H1 (cell line): ENCODE measurements around the gene DENND5B. TPM values are rescaled to one million over a fixed set of nuclear protein-coding genes. Genes with fewer than 3 reads are reported as not detected.

Experiments used
- CTCF ChIA-PET: fragments of 300-600 bp; sonication (Branson Sonifier 250); formaldehyde crosslinking; loops from one replicate; lab custom pipeline; 2021; ENCODE audit not compliant: partially characterized antibody; lab: Charles Lee
- POLR2A ChIA-PET: fragments of 300-600 bp; sonication (Branson Sonifier 250); formaldehyde crosslinking; loops from one replicate; lab custom pipeline; 2021; ENCODE audit warnings: inconsistent platforms; ENCODE audit not compliant: partially characterized antibody; lab: Charles Lee
- DNase-seq, 2 experiments: peaks; one replicate each; pipeline versions ENCODE4 v3.0.0 to v3.0.0-alpha.2; 2010 to 2022; ENCODE audit warnings: low spot score in 2 of 2, low read depth in 1 of 2, mixed read lengths in 1 of 2
- FAIRE-seq: peaks from 2 replicates; lab custom pipeline; 2011; peaks lifted over from hg19 to GRCh38; lab: Jason Lieb, UNC
- H2AFZ ChIP-seq: 2 replicates; pipeline ENCODE4 v1.8.1; 2012; ENCODE audit warnings: low read length, inconsistent platforms
- H2AK5ac ChIP-seq: 2 replicates; pipeline ENCODE4 v1.6.1; 2013; ENCODE audit warnings: low read depth, low read length
- H2BK120ac ChIP-seq: replicated peaks from 2 replicates; pipeline ENCODE3; 2013; ENCODE audit warnings: low read depth, low read length, inconsistent platforms
- H2BK12ac ChIP-seq: 2 replicates; pipeline ENCODE4 v1.6.1; 2013; ENCODE audit warnings: low read depth, low read length
- H2BK15ac ChIP-seq: 2 replicates; pipeline ENCODE4 v1.6.1; 2013; ENCODE audit warnings: low read length
- H2BK20ac ChIP-seq: 2 replicates; pipeline ENCODE4 v1.6.1; 2013; ENCODE audit warnings: low read length
- H2BK5ac ChIP-seq: 2 replicates; pipeline ENCODE4 v1.6.1; 2013; ENCODE audit warnings: low read depth, low read length
- H3K14ac ChIP-seq: 2 replicates; pipeline ENCODE4 v1.6.1; 2013; ENCODE audit warnings: inconsistent platforms; ENCODE audit not compliant: insufficient read length
- H3K18ac ChIP-seq: 2 replicates; pipeline ENCODE4 v1.6.1; 2013; ENCODE audit warnings: low read length; ENCODE audit errors: extremely low read depth
- H3K23ac ChIP-seq: 2 replicates; pipeline ENCODE4 v1.6.1; 2013; ENCODE audit warnings: inconsistent platforms; ENCODE audit not compliant: insufficient read length
- H3K23me2 ChIP-seq: 2 replicates; pipeline ENCODE4 v1.6.1; 2013; ENCODE audit warnings: low read depth, low read length
- H3K27ac ChIP-seq: 2 replicates; pipeline ENCODE4 v1.6.1; 2011; ENCODE audit warnings: low read depth, low read length, inconsistent platforms
- H3K27me3 ChIP-seq, 4 experiments: replicated peaks in 1 of 4; 1 replicate in 1 of 4; 2 replicates in 3 of 4; pipeline versions ENCODE4 v1.6.1 to v1.8.1; 2011 to 2013; ENCODE audit warnings: low read length in 3 of 4, mild to moderate bottlenecking in 3 of 4, inconsistent platforms in 2 of 4, mixed read lengths in 2 of 4, moderate library complexity in 1 of 4; ENCODE audit not compliant: control insufficient read depth in 3 of 4, insufficient read depth in 3 of 4; ENCODE audit errors: extremely low read depth in 1 of 4
- H3K36me3 ChIP-seq, 4 experiments: 2 replicates each; pipeline versions ENCODE4 v1.6.1 to v1.8.1; 2011 to 2013; ENCODE audit warnings: mild to moderate bottlenecking in 4 of 4, low read length in 3 of 4, moderate library complexity in 2 of 4, control low read depth in 1 of 4, inconsistent platforms in 1 of 4; ENCODE audit not compliant: insufficient read depth in 4 of 4, control insufficient read depth in 2 of 4
- H3K4ac ChIP-seq: replicated peaks from 2 replicates; pipeline ENCODE3; 2013; ENCODE audit warnings: low read length, low read depth, mixed read lengths, inconsistent platforms; ENCODE audit not compliant: insufficient read length
- H3K4me1 ChIP-seq, 4 experiments: replicated peaks in 1 of 4; 1 replicate in 1 of 4; 2 replicates in 3 of 4; pipeline versions ENCODE4 v1.6.1 to v1.8.1; 2011 to 2013; ENCODE audit warnings: low read length in 3 of 4, inconsistent platforms in 2 of 4, mixed read lengths in 1 of 4; ENCODE audit not compliant: insufficient read depth in 4 of 4, control insufficient read depth in 3 of 4
- H3K4me2 ChIP-seq, 2 experiments: 2 replicates each; pipeline versions ENCODE4 v1.6.1 to v1.8.1; 2011 to 2013; ENCODE audit warnings: low read depth in 2 of 2, low read length in 2 of 2, control low read depth in 1 of 2, inconsistent platforms in 1 of 2, mild to moderate bottlenecking in 1 of 2; ENCODE audit not compliant: insufficient read depth in 1 of 2
- H3K4me3 ChIP-seq, 4 experiments: fragments of 200-600, 300-600 bp in 1 of 4; sonication (generic), shearing (Covaris generic), sonication (Bioruptor Twin) in 1 of 4; 2 replicates each; pipeline versions ENCODE4 v1.5.1 to v1.8.1; 2011 to 2016; ENCODE audit warnings: low read length in 4 of 4, low read depth in 3 of 4, control low read depth in 2 of 4, inconsistent platforms in 2 of 4, mild to moderate bottlenecking in 2 of 4, mixed read lengths in 1 of 4, moderate library complexity in 1 of 4; ENCODE audit not compliant: insufficient read depth in 2 of 4; ENCODE audit errors: extremely low read depth in 1 of 4
- H3K56ac ChIP-seq: replicated peaks from 2 replicates; pipeline ENCODE3; 2013; ENCODE audit warnings: low read depth, mild to moderate bottlenecking, mixed read lengths, low read length, inconsistent platforms; ENCODE audit not compliant: insufficient read length
- H3K79me1 ChIP-seq: 2 replicates; pipeline ENCODE4 v1.6.1; 2013; ENCODE audit warnings: low read depth, low read length, control low read depth
- H3K79me2 ChIP-seq, 2 experiments: 2 replicates each; pipeline versions ENCODE4 v1.6.1 to v1.8.1; 2012 to 2013; ENCODE audit warnings: low read length in 2 of 2, mild to moderate bottlenecking in 2 of 2, inconsistent platforms in 1 of 2; ENCODE audit not compliant: insufficient read depth in 2 of 2, control insufficient read depth in 1 of 2
- H3K9ac ChIP-seq, 4 experiments: replicated peaks in 1 of 4; 1 replicate in 1 of 4; 2 replicates in 3 of 4; pipeline versions ENCODE4 v1.6.1 to v1.8.1; 2011 to 2013; ENCODE audit warnings: low read depth in 3 of 4, low read length in 3 of 4, control low read depth in 2 of 4, mild to moderate bottlenecking in 2 of 4, moderate library complexity in 2 of 4, inconsistent platforms in 1 of 4; ENCODE audit errors: extremely low read depth in 1 of 4
- H3K9me3 ChIP-seq, 2 experiments: 2 replicates each; pipeline versions ENCODE4 v1.6.1 to v1.8.1; 2012 to 2013; ENCODE audit warnings: mild to moderate bottlenecking in 2 of 2, moderate library complexity in 2 of 2, control low read depth in 1 of 2, inconsistent platforms in 1 of 2, low read depth in 1 of 2, low read length in 1 of 2, mixed read lengths in 1 of 2; ENCODE audit not compliant: insufficient read depth in 2 of 2
- H4K20me1 ChIP-seq, 2 experiments: replicated peaks in 1 of 2; 2 replicates each; pipeline versions ENCODE3 to v1.8.1; 2011 to 2013; ENCODE audit warnings: inconsistent platforms in 2 of 2, low read length in 2 of 2, mild to moderate bottlenecking in 1 of 2; ENCODE audit not compliant: insufficient read depth in 2 of 2, control insufficient read depth in 1 of 2
- H4K5ac ChIP-seq: 2 replicates; pipeline ENCODE4 v1.6.1; 2013; ENCODE audit warnings: low read length, low read depth, mixed read lengths, inconsistent platforms; ENCODE audit not compliant: insufficient read length
- H4K8ac ChIP-seq: 2 replicates; pipeline ENCODE4 v1.8.0; 2013; ENCODE audit warnings: mild to moderate bottlenecking, moderate library complexity, low read length, inconsistent platforms; ENCODE audit not compliant: insufficient read depth; ENCODE audit errors: extremely low read depth
- H4K91ac ChIP-seq: replicated peaks from 2 replicates; pipeline ENCODE3; 2013; ENCODE audit warnings: low read length, mixed read lengths, inconsistent platforms; ENCODE audit not compliant: insufficient read length
- CHD2 ChIP-seq: IDR thresholded peaks from 2 replicates; pipeline ENCODE4 v1.6.1; 2012; ENCODE audit warnings: low read length, improper control_type of control experiment
- MAFK ChIP-seq: IDR thresholded peaks from 2 replicates; pipeline ENCODE4 v1.6.1; 2012; ENCODE audit warnings: low read depth, mild to moderate bottlenecking, improper control_type of control experiment, low read length
- NRF1 ChIP-seq: IDR thresholded peaks from 2 replicates; pipeline ENCODE4 v1.6.1; 2011; ENCODE audit warnings: mild to moderate bottlenecking, low read depth, low read length, improper control_type of control experiment
- RFX5 ChIP-seq: IDR thresholded peaks from 2 replicates; pipeline ENCODE4 v1.6.1; 2011; ENCODE audit warnings: low read depth, low read length, improper control_type of control experiment, borderline replicate concordance
- SUZ12 ChIP-seq: fragments of 200-600 bp; sonication (generic); IDR thresholded peaks from 2 replicates; pipeline ENCODE4 v1.6.1; 2012; ENCODE audit warnings: mild to moderate bottlenecking, inconsistent platforms, low read length, moderate library complexity, mixed read lengths
- TCF12 ChIP-seq: IDR thresholded peaks from 2 replicates; pipeline ENCODE4 v1.6.1; 2011; ENCODE audit warnings: low read depth, mild to moderate bottlenecking, low read length
- WGBS, 2 experiments: shearing (Covaris generic) in 1 of 2; methylation state at CpG; one replicate each; pipeline versions ENCODE4 v1.1.6 to v1.1.7; 2013 to 2015; ENCODE audit warnings: low lambda C conversion rate in 2 of 2, mixed read lengths in 2 of 2, inconsistent platforms in 1 of 2, low coverage in 1 of 2, missing lambda C conversion rate in 1 of 2; ENCODE audit not compliant: insufficient replicate concordance in 2 of 2, insufficient coverage in 1 of 2, insufficient read length in 1 of 2; ENCODE audit errors: extremely low coverage in 1 of 2, missing lambda C conversion rate in 1 of 2; 5-methylcytosine and 5-hydroxymethylcytosine counted together
- polyA plus RNA-seq, 7 experiments: library from polyadenylated mRNA; depleted of rRNA in 3 of 7; stranded (reverse) in 5 of 7; unstranded in 2 of 7; fragments of >200 nt in 5 of 7; fragments of 200-250 nt in 2 of 7; gene quantifications; 1 replicate in 5 of 7; 2 replicates in 1 of 7; 4 replicates in 1 of 7; pipeline versions ENCODE4 v1.2.1 to v1.2.3, GENCODE V29; 2011 to 2013; ENCODE audit warnings: missing spikeins in 2 of 7, mixed read lengths in 2 of 7
- total RNA-seq: library from RNA; stranded (reverse); fragmentation: NEBNext Ultra II Directional; extraction: Animal tissue kit (Norgen Biotek cat#: 25700); gene quantifications from 2 replicates; pipeline ENCODE4 v1.2.1, GENCODE V29; 2021
- TF ChIP-seq, protein P1 (sequence below), 3 experiments: IDR thresholded peaks; 1 replicate in 2 of 3; 2 replicates in 1 of 3; pipeline versions ENCODE4 v1.5.1 to v1.6.1; 2011; ENCODE audit warnings: low read length in 3 of 3, mild to moderate bottlenecking in 3 of 3, inconsistent platforms in 2 of 3, low read depth in 1 of 3, moderate library complexity in 1 of 3; ENCODE audit not compliant: insufficient read depth in 1 of 3; ENCODE audit errors: control extremely low read depth in 1 of 3

The DENND5B gene
- total and polyA plus RNA-seq, 2 of the 8 experiments (the other 6 are each of a cell fraction or from before 2014, with no cell fraction given): 13.4 to 20.2 TPM

DNA sequence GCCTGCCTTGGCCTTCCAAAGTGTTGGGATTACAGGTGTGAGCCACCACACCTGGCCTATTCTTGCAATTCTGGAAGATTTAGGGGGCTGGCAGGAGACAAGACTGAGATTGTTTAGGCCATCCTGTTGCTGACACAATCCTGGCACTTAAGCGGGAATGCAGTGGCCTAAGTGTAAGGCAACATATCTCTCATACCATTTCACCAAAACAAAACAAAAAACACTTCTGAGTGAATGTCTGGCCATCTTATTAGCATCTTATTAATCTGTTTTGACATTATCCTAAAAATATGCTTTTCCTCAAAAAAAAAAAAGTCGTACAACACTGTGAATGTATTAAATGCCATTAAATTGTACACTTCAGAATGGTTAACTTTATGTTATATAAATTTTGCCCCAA is 67.6 kb downstream of the DENND5B start:
- no peak overlapping the region for H2AFZ ChIP-seq
- TF ChIP-seq CHD2 (no peak), MAFK (no peak), RFX5 (no peak), SUZ12 (no peak), TCF12 (no peak), NRF1 (no peak)
- TF ChIP-seq, protein P1, sequence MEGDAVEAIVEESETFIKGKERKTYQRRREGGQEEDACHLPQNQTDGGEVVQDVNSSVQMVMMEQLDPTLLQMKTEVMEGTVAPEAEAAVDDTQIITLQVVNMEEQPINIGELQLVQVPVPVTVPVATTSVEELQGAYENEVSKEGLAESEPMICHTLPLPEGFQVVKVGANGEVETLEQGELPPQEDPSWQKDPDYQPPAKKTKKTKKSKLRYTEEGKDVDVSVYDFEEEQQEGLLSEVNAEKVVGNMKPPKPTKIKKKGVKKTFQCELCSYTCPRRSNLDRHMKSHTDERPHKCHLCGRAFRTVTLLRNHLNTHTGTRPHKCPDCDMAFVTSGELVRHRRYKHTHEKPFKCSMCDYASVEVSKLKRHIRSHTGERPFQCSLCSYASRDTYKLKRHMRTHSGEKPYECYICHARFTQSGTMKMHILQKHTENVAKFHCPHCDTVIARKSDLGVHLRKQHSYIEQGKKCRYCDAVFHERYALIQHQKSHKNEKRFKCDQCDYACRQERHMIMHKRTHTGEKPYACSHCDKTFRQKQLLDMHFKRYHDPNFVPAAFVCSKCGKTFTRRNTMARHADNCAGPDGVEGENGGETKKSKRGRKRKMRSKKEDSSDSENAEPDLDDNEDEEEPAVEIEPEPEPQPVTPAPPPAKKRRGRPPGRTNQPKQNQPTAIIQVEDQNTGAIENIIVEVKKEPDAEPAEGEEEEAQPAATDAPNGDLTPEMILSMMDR (IDR thresholded peaks at IDR 0.05; ENCODE audit: control extremely low read depth in 1 of 3, insufficient read depth in 1 of 3, low read depth in 1 of 3, low read length in 3 of 3): no peak
- no peaks in the 10 kb centered on the region for H3K27me3 ChIP-seq
- H2BK5ac ChIP-seq: 0 out of 2 replicates have a peak overlapping the region, but pooled peaks have one; percentile 63
- no peak overlapping the region for H4K5ac ChIP-seq
- H4K8ac ChIP-seq: no peak overlapping the region
- no peak overlapping the region for H3K27ac ChIP-seq
- no peaks in the 10 kb centered on the region for H4K20me1 ChIP-seq
- peaks cover 9 to 26% (median 12%) of the 10 kb centered on the region in 4 experiments for H3K4me1 ChIP-seq
- H3K79me2 ChIP-seq: peaks cover 0 to 15% of the 10 kb centered on the region in 2 experiments; a peak in 3 of 4 replicates
- H2BK20ac ChIP-seq: no peak overlapping the region
- ChIA-PET CTCF (interaction anchor here (0.6 kb wide), 1 partner anchor 53 kb away, joined by 3 read pairs; no protein-coding TSS in a partner anchor), POLR2A (interaction anchor here (0.6 kb wide), 1 partner anchor 102 kb away, joined by 3 read pairs; no protein-coding TSS in a partner anchor)
- H3K18ac ChIP-seq: no peak overlapping the region
- no peaks in the 10 kb centered on the region for H3K36me3 ChIP-seq
- no peak for FAIRE-seq
- H2BK15ac ChIP-seq: no peak overlapping the region
- no peaks in the 10 kb centered on the region for H3K79me1 ChIP-seq
- DNase-seq: no peak
- H2BK12ac ChIP-seq: no peak overlapping the region; the same call in 1 of the 2 replicates
- no peak overlapping the region for H4K91ac ChIP-seq
- H3K56ac ChIP-seq: no peak overlapping the region
- H3K23me2 ChIP-seq: no peaks in the 10 kb centered on the region; the same call in 1 of the 2 replicates
- no peak overlapping the region for H2BK120ac ChIP-seq
- 79% methylated on average over 2 of the region's 2 CpGs; no CpG with 5 or more reads in 1 of the 2 experiments for WGBS, 2 experiments
- no peak overlapping the region for H3K23ac ChIP-seq
- H3K4me3 ChIP-seq: no peak overlapping the region
- H3K4ac ChIP-seq: no peak overlapping the region
- H2AK5ac ChIP-seq: no peak overlapping the region; the same call in 1 of the 2 replicates
- H3K9ac ChIP-seq: no peak overlapping the region
- no peaks in the 10 kb centered on the region for H3K9me3 ChIP-seq
- H3K14ac ChIP-seq: no peak overlapping the region
- peak overlapping the region in 1 of 2 experiments; percentile 51; a peak in 1 of 4 replicates for H3K4me2 ChIP-seq
